ENCODE measurements around the gene OR52H1. TPM values are rescaled to one million over a fixed set of nuclear protein-coding genes. Genes with fewer than 3 reads are reported as not detected.

The OR52H1 gene
- total and polyA plus RNA-seq, 9 of the 15 experiments (the other 6 are each of a cell fraction or from before 2014, with no cell fraction given): 0.15 TPM; not detected in 8

DNA sequence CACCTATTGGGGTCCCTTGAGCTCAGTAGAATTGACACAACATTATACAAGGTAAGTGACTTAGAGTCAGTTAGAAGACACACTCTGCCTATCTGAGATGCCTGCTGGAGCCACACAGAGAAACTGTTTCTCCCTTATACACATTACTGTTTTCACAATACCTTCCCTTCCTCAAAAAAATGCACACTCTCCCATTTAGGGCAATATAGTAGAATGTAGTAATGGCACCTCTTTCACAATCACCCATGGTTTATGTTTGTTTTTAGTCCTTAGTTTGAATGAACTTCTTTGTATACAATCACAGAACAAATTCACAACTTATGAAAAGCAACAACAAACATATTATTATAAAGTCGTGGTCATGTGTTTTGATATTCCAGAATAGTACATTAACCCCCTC, 14.3 kb downstream of the OR52H1 start (continued):
- TF ChIP-seq, protein P1, sequence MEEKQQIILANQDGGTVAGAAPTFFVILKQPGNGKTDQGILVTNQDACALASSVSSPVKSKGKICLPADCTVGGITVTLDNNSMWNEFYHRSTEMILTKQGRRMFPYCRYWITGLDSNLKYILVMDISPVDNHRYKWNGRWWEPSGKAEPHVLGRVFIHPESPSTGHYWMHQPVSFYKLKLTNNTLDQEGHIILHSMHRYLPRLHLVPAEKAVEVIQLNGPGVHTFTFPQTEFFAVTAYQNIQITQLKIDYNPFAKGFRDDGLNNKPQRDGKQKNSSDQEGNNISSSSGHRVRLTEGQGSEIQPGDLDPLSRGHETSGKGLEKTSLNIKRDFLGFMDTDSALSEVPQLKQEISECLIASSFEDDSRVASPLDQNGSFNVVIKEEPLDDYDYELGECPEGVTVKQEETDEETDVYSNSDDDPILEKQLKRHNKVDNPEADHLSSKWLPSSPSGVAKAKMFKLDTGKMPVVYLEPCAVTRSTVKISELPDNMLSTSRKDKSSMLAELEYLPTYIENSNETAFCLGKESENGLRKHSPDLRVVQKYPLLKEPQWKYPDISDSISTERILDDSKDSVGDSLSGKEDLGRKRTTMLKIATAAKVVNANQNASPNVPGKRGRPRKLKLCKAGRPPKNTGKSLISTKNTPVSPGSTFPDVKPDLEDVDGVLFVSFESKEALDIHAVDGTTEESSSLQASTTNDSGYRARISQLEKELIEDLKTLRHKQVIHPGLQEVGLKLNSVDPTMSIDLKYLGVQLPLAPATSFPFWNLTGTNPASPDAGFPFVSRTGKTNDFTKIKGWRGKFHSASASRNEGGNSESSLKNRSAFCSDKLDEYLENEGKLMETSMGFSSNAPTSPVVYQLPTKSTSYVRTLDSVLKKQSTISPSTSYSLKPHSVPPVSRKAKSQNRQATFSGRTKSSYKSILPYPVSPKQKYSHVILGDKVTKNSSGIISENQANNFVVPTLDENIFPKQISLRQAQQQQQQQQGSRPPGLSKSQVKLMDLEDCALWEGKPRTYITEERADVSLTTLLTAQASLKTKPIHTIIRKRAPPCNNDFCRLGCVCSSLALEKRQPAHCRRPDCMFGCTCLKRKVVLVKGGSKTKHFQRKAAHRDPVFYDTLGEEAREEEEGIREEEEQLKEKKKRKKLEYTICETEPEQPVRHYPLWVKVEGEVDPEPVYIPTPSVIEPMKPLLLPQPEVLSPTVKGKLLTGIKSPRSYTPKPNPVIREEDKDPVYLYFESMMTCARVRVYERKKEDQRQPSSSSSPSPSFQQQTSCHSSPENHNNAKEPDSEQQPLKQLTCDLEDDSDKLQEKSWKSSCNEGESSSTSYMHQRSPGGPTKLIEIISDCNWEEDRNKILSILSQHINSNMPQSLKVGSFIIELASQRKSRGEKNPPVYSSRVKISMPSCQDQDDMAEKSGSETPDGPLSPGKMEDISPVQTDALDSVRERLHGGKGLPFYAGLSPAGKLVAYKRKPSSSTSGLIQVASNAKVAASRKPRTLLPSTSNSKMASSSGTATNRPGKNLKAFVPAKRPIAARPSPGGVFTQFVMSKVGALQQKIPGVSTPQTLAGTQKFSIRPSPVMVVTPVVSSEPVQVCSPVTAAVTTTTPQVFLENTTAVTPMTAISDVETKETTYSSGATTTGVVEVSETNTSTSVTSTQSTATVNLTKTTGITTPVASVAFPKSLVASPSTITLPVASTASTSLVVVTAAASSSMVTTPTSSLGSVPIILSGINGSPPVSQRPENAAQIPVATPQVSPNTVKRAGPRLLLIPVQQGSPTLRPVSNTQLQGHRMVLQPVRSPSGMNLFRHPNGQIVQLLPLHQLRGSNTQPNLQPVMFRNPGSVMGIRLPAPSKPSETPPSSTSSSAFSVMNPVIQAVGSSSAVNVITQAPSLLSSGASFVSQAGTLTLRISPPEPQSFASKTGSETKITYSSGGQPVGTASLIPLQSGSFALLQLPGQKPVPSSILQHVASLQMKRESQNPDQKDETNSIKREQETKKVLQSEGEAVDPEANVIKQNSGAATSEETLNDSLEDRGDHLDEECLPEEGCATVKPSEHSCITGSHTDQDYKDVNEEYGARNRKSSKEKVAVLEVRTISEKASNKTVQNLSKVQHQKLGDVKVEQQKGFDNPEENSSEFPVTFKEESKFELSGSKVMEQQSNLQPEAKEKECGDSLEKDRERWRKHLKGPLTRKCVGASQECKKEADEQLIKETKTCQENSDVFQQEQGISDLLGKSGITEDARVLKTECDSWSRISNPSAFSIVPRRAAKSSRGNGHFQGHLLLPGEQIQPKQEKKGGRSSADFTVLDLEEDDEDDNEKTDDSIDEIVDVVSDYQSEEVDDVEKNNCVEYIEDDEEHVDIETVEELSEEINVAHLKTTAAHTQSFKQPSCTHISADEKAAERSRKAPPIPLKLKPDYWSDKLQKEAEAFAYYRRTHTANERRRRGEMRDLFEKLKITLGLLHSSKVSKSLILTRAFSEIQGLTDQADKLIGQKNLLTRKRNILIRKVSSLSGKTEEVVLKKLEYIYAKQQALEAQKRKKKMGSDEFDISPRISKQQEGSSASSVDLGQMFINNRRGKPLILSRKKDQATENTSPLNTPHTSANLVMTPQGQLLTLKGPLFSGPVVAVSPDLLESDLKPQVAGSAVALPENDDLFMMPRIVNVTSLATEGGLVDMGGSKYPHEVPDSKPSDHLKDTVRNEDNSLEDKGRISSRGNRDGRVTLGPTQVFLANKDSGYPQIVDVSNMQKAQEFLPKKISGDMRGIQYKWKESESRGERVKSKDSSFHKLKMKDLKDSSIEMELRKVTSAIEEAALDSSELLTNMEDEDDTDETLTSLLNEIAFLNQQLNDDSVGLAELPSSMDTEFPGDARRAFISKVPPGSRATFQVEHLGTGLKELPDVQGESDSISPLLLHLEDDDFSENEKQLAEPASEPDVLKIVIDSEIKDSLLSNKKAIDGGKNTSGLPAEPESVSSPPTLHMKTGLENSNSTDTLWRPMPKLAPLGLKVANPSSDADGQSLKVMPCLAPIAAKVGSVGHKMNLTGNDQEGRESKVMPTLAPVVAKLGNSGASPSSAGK (IDR thresholded peaks at IDR 0.05): no peak
- no peak for TF ChIP-seq PURB (CRISPR knock-in tag; IDR thresholded peaks at IDR 0.05; ENCODE audit: low read depth)
